ENCODE measurements around the gene TAB2. TPM values are rescaled to one million over a fixed set of nuclear protein-coding genes. Genes with fewer than 3 reads are reported as not detected.

TAB2 gene
- total RNA-seq, 1 donor from 2014 or later: 81.8 TPM

GRCh38 chr6:149359440-149359839, 41.9 kb downstream of the TAB2 start:
- H4K20me1 ChIP-seq (ENCODE audit: insufficient read depth, low read length): peaks cover 87% of the 10 kb centered on the region
- Mint-ChIP-seq H3K9me3 (ENCODE audit: unreplicated experiment) (peaks cover 2% of the 10 kb centered on the region), H3K27ac (ENCODE audit: unreplicated experiment) (no peak overlapping the region), H3K36me3 (ENCODE audit: low read depth, unreplicated experiment) (peaks cover 11% of the 10 kb centered on the region), H3K4me1 (ENCODE audit: low read depth, unreplicated experiment) (peaks cover 18% of the 10 kb centered on the region), H3K4me3 (ENCODE audit: unreplicated experiment) (no peak overlapping the region), H3K27me3 (ENCODE audit: low read depth, unreplicated experiment) (no peaks in the 10 kb centered on the region)
- peaks cover 100% of the 10 kb centered on the region for H3K79me2 ChIP-seq (ENCODE audit: insufficient read depth, low read length)
- H3K4me2 ChIP-seq (ENCODE audit: low read length): no peak overlapping the region
- no peak overlapping the region for H3K4me3 ChIP-seq (ENCODE audit: insufficient read depth, low read depth, low read length)
- DNase-seq (ENCODE audit: low read depth) (no peak), FAIRE-seq (no peak)
- H3K4me1 ChIP-seq (ENCODE audit: insufficient read depth, low read length): no peaks in the 10 kb centered on the region
- no peak overlapping the region for H3K9ac ChIP-seq (ENCODE audit: low read length)
- no peak for TF ChIP-seq CTCF (IDR thresholded peaks at IDR 0.05; ENCODE audit: insufficient read depth, low read depth, low read length)
- no peak for TF ChIP-seq EZH2 (IDR thresholded peaks at IDR 0.05; ENCODE audit: insufficient read depth, low read length)
- no peak overlapping the region for H2AFZ ChIP-seq (ENCODE audit: low read depth, low read length)
- no peaks in the 10 kb centered on the region for H3K27me3 ChIP-seq (ENCODE audit: insufficient read depth, low read length)
- no peaks in the 10 kb centered on the region for H3K36me3 ChIP-seq (ENCODE audit: insufficient read depth, low read length)
- H3K27ac ChIP-seq (ENCODE audit: low read depth, low read length): no peak overlapping the region
- no peaks in the 10 kb centered on the region for H3K9me3 ChIP-seq (ENCODE audit: insufficient read depth, low read depth, low read length)

- Histone ChIP-seq H3K9ac (ENCODE audit: low read length) (no peak overlapping the region), H3K4me2 (ENCODE audit: low read length) (no peak overlapping the region), H3K27me3 (ENCODE audit: insufficient read depth, low read length) (no peaks in the 10 kb centered on the region), H3K36me3 (ENCODE audit: insufficient read depth, low read length) (no peaks in the 10 kb centered on the region), H3K27ac (ENCODE audit: low read depth, low read length) (no peak overlapping the region), H2AFZ (ENCODE audit: low read depth, low read length) (no peak overlapping the region), H3K4me1 (ENCODE audit: insufficient read depth, low read length) (no peaks in the 10 kb centered on the region), H4K20me1 (ENCODE audit: insufficient read depth, low read length) (peaks cover 88% of the 10 kb centered on the region), H3K79me2 (ENCODE audit: insufficient read depth, low read length) (peaks cover 100% of the 10 kb centered on the region), H3K4me3 (ENCODE audit: insufficient read depth, low read depth, low read length) (no peak overlapping the region), H3K9me3 (ENCODE audit: insufficient read depth, low read depth, low read length) (no peaks in the 10 kb centered on the region)
- no peak for DNase-seq (ENCODE audit: low read depth)
- no peaks in the 10 kb centered on the region for H3K27me3 Mint-ChIP-seq (ENCODE audit: low read depth, unreplicated experiment)
- peaks cover 11% of the 10 kb centered on the region for H3K36me3 Mint-ChIP-seq (ENCODE audit: low read depth, unreplicated experiment)
- peaks cover 23% of the 10 kb centered on the region for H3K4me1 Mint-ChIP-seq (ENCODE audit: low read depth, unreplicated experiment)
- peaks cover 2% of the 10 kb centered on the region for H3K9me3 Mint-ChIP-seq (ENCODE audit: unreplicated experiment)
- no peak for FAIRE-seq
- no peak for TF ChIP-seq EZH2 (IDR thresholded peaks at IDR 0.05; ENCODE audit: insufficient read depth, low read length)
- TF ChIP-seq CTCF (IDR thresholded peaks at IDR 0.05; ENCODE audit: insufficient read depth, low read depth, low read length): no peak
- H3K27ac Mint-ChIP-seq (ENCODE audit: unreplicated experiment): no peak overlapping the region
- H3K4me3 Mint-ChIP-seq (ENCODE audit: unreplicated experiment): no peak overlapping the region
Observed at GRCh38 chr6:149360536-149360935, 43.0 kb downstream of the TAB2 start.

GRCh38 chr6:149362289-149362688, 44.8 kb downstream of the TAB2 start:
- Mint-ChIP-seq H3K9me3 (ENCODE audit: unreplicated experiment) (peaks cover 2% of the 10 kb centered on the region), H3K27ac (ENCODE audit: unreplicated experiment) (no peak overlapping the region), H3K4me1 (ENCODE audit: low read depth, unreplicated experiment) (peaks cover 25% of the 10 kb centered on the region), H3K27me3 (ENCODE audit: low read depth, unreplicated experiment) (no peaks in the 10 kb centered on the region), H3K36me3 (ENCODE audit: low read depth, unreplicated experiment) (peaks cover 9% of the 10 kb centered on the region), H3K4me3 (ENCODE audit: unreplicated experiment) (no peak overlapping the region)
- no peak for FAIRE-seq
- Histone ChIP-seq H3K4me1 (ENCODE audit: insufficient read depth, low read length) (no peaks in the 10 kb centered on the region), H3K36me3 (ENCODE audit: insufficient read depth, low read length) (no peaks in the 10 kb centered on the region), H3K79me2 (ENCODE audit: insufficient read depth, low read length) (peaks cover 100% of the 10 kb centered on the region), H3K9me3 (ENCODE audit: insufficient read depth, low read depth, low read length) (no peaks in the 10 kb centered on the region), H3K27ac (ENCODE audit: low read depth, low read length) (no peak overlapping the region), H3K27me3 (ENCODE audit: insufficient read depth, low read length) (no peaks in the 10 kb centered on the region), H3K4me2 (ENCODE audit: low read length) (no peak overlapping the region), H2AFZ (ENCODE audit: low read depth, low read length) (no peak overlapping the region), H3K9ac (ENCODE audit: low read length) (no peak overlapping the region), H4K20me1 (ENCODE audit: insufficient read depth, low read length) (peaks cover 93% of the 10 kb centered on the region), H3K4me3 (ENCODE audit: insufficient read depth, low read depth, low read length) (no peak overlapping the region)
- no peak for DNase-seq (ENCODE audit: low read depth)
- TF ChIP-seq CTCF (IDR thresholded peaks at IDR 0.05; ENCODE audit: insufficient read depth, low read depth, low read length) (no peak), EZH2 (IDR thresholded peaks at IDR 0.05; ENCODE audit: insufficient read depth, low read length) (no peak)
